Ramos (cell line): Measurements from ENCODE around the gene RCHY1.

Experiments used
- in situ Hi-C: fragments of 300-500 bp; cut with MboI; formaldehyde crosslinking; loops from one replicate; pipeline ENCODE4 v1.14.3; 2022; ENCODE audit warnings: low sequenced_read_pairs; ENCODE audit not compliant: unreplicated experiment

Gene RCHY1

GRCh38 chr4:75434105-75434504 lies 80.1 kb downstream of the RCHY1 start:
- in situ Hi-C loops, result no loop called here

- in situ Hi-C loops, result no loop called here
These were observed 81.5 kb downstream of the RCHY1 start for GRCh38 chr4:75432683-75433082.

GRCh38 chr4:75429208-75429607 lies 85.0 kb downstream of the RCHY1 start:
- in situ Hi-C loops, result no loop called here
